Activated T-cell treated with anti-CD3 and anti-CD28 coated beads, Interleukin-2, amount 50 U/mL, for 1 hour (primary cell): Measurements from ENCODE around the gene PPP1R3C.

Experiments used
- DNase-seq: peaks from one replicate; pipeline ENCODE4 v3.0.0-alpha.2; 2020

The PPP1R3C gene

GRCh38 chr10:91597197-91597881 is 35.5 kb downstream of the PPP1R3C start:
- no peak for DNase-seq

GRCh38 chr10:91596825-91597196 is 36.1 kb downstream of the PPP1R3C start:
- DNase-seq, result no peak

GRCh38 chr10:91593834-91594233 is 39.0 kb downstream of the PPP1R3C start:
- DNase-seq, result no peak

GRCh38 chr10:91593366-91593765 is 39.5 kb downstream of the PPP1R3C start:
- no peak for DNase-seq

- DNase-seq, result no peak
Observed at GRCh38 chr10:91592266-91592975, 40.5 kb downstream of the PPP1R3C start.

GRCh38 chr10:91591797-91592174 is 41.1 kb downstream of the PPP1R3C start:
- DNase-seq, result no peak

- no peak for DNase-seq
Observed at GRCh38 chr10:91590904-91591796, 41.7 kb downstream of the PPP1R3C start.

GRCh38 chr10:91590142-91590903 is 42.5 kb downstream of the PPP1R3C start:
- no peak for DNase-seq

- no peak for DNase-seq
Observed at GRCh38 chr10:91589658-91590035, 43.2 kb downstream of the PPP1R3C start.

GRCh38 chr10:91589015-91589657 is 43.7 kb downstream of the PPP1R3C start:
- DNase-seq, result no peak

- DNase-seq, result no peak
Observed at GRCh38 chr10:91587710-91588638, 44.9 kb downstream of the PPP1R3C start.

GRCh38 chr10:91582153-91582554 is 50.7 kb downstream of the PPP1R3C start:
- DNase-seq, result no peak

- no peak for DNase-seq
Observed at GRCh38 chr10:91579329-91579985, 53.4 kb downstream of the PPP1R3C start.
